Astrocyte of the hippocampus (primary cell): ENCODE data around the gene DHRS4L2.
A peak's percentile ranks its signal among the peaks of the same experiment; 100 is the strongest.
"Not testable (repeated sequence)": the region's sequence is repeated elsewhere in the genome, so short reads cannot be mapped to it uniquely, and the experiment has no call there.

Experiments used
- DNase-seq: peaks from one replicate; pipeline ENCODE4 v3.0.0; 2011; ENCODE audit warnings: low read depth, low spot score

The DHRS4L2 gene

DNA sequence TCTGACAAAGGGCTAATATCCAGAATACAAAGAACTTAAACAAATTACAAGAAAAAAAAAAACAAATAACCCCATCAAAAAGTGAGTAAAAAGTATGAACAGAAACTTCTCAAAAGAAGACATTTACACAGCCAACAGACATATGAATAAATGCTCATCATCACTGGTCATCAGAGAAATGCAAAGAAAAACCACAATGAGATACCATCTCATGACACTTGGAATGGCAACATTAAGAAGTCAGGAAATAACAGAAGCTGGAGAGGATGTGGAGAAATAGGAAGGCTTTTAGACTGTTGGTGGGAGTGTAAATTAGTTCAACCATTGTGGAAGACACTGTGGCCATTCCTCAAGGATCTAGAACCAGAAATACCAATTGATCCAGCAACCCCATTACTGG lies 30.2 kb downstream of the DHRS4L2 start:
- not testable (repeated sequence) for DNase-seq

GRCh38 chr14:24019944-24020343 lies 31.2 kb downstream of the DHRS4L2 start:
- DNase-seq: not testable (repeated sequence)

- DNase-seq: not testable (repeated sequence)
Measured at GRCh38 chr14:24020520-24020919, 31.8 kb downstream of the DHRS4L2 start.

GRCh38 chr14:24024939-24025418 lies 36.2 kb downstream of the DHRS4L2 start:
- DNase-seq: not testable (repeated sequence)

DNA sequence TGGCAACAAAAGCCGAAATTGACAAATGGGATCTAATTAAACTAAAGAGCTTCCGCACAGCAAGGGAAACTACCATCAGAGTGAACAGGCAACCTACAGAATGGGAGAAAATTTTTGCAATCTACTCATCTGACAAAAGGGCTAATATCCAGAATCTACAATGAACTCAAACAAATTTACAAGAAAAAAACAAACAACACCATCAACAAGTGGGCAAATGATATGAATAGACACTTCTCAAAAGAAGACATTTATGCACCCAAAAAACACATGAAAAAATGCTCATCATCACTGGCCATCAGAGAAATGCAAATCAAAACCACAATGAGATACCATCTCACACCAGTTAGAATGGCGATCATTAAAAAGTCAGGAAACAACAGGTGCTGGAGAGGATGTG lies 41.0 kb downstream of the DHRS4L2 start:
- DNase-seq: not testable (repeated sequence)

DNA sequence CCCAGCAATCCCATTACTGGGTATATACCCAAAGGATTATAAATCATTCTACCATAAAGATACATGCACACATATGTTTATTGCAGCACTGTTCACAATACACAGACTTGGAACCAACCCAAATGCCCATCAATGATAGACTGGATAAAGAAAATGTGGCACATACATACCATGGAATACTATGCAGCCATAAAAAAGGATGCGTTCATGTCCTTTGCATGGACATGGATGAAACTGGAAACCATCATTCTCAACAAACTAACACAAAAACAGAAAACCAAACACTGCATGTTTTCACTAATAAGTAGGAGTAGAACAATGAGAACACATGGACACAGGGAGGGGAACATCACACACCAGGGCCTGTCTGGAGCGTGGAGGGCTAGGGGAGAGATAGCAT lies 42.6 kb downstream of the DHRS4L2 start:
- not testable (repeated sequence) for DNase-seq

DNA sequence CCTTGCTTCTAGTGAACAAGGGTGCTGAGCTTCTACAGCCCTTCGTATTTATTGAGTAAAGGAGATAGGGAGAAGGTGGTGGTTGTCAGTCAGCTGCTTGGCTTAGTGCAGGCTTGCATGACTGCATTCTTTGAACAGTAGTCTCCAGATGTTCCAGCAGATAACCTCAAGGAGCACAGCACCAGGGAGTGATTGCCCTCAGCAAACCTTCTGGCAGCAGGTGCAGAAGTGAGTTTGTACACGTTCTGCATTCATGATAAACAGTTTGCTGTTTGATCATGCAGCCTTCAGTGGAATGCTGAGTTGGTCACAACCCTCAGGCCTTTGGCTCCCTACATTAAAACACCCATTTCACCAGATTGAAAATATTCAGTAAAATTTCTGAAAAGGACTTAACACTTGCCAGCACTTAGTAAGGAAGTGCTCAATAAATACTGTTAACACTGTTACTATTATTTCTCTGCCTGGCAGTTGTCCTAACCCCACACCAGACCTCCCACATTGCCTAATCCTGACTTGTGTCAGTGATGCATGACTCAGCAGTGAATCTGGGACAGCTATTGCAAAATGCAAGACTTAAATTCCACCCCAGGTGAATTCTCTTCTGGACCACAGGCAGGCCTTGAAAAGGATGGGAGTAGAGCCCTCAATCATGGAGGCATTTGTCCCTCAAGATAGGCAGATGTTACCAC lies 44.1 kb downstream of the DHRS4L2 start:
- DNase-seq: peak; percentile 49

DNA sequence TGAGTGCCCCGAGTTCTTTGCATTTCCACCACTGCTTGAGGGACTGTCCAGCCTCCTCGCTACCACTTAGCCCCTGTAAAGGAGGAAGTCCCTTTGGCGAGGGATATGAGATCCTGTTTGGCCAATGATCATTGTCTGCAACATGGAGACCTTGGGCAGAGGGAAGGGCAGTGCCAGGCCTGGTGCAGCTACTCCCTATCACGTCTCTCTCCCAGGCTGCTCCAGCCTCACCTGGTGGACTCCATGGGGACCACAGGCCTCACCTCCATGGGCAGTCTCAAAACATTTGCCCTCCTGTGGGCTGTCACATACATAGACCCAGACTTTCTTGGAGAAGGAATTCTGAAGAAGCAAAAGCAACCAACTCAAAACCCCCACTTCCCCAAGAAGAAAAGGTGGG lies 47.0 kb downstream of the DHRS4L2 start:
- DNase-seq: not testable (repeated sequence)

GRCh38 chr14:24036169-24036962 lies 47.6 kb downstream of the DHRS4L2 start:
- peak; percentile 85 for DNase-seq

DNA sequence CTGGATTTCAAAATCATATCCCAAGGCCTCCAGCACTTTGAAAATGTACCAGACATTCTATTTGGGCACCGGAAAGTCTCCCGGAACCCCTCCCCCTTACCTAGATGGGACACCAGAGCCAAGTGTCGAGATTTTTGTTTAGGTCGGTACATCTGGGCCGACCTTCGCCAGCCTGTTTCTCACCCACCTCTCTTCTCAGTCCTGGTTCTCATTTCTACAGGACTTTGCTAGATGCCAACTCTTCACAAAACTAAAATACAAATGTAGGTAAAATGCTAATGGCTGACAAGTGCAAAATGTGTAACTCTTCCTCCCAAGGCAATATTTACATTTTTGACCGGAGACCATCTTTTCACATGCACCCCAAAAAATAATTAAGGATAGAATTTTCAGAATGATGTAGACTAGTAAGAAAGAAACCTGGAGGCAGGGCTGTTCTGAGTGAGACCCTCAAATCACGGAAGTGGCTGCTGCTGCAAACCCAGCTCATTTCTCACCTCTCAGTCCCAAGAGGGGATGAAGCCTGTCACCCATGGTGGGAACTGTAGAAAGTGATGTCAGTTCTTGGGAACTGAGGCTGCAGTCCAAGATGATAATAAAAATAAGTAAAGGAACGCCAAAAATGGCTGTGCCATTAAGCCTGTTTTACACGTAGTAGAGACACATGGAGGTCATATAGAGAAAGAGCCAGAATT lies 48.4 kb downstream of the DHRS4L2 start:
- DNase-seq: not testable (repeated sequence)

- no peak for DNase-seq
Measured at GRCh38 chr14:24037658-24038037, 48.9 kb downstream of the DHRS4L2 start.

DNA sequence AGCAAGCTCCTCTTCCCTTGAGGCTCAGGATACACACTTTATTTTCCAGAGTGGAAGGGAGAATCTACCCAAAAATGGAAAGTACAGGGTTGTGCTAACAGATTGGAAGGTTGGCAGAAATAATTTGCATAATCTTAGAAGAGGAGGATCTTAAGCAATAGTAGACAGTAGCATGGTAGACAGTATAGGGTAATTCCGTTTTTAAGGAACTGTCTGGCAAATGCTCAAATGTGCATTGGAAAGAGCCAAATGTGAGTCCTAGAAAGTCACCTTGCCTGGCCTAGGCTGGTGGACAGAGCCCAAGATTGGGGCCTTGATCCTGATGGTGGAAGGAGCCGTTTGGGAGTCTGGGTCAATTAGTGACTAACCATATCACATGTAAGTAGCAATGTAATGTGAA lies 50.0 kb downstream of the DHRS4L2 start:
- no peak for DNase-seq

- no peak for DNase-seq
Measured at GRCh38 chr14:24040692-24041091, 52.0 kb downstream of the DHRS4L2 start.

DNA sequence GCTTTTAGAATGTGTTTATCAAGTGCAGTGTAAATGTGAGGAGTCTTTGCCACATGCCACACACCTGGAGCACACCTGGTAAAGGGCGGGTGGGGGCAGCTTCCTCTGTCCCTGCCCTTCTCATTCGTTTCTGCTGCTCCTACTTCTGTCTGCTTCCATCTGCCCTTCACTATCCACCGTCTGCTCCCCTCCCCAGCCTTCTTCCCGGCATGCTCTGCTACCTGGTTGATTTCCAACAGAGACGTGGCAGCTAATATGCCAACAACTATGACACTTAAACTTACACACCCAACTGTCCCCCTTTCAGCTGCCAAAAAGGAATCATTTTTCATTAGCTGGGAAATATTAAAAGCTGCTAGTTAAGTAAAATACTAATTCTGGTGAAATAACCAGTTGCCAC lies 54.0 kb downstream of the DHRS4L2 start:
- no peak for DNase-seq

DNA sequence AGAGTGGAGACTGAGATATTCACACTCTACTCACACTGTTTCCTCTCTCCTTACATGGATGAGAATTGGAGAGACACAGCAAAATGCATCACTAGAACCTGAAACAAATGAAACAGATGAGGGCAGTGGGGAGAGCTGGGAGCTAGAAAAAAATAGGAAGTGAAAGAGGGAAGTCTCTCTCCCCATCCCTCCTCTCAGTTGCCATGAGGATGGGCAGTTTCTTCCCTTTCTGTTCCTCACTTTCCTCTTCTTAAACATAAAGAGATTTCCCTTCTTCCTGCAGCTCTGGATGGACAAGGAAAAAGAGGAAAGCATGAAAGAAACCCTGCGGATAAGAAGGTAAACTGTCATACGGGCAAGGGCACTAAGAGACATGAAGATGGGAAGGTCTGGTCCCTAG lies 60.3 kb downstream of the DHRS4L2 start:
- DNase-seq: not testable (repeated sequence)

DNA sequence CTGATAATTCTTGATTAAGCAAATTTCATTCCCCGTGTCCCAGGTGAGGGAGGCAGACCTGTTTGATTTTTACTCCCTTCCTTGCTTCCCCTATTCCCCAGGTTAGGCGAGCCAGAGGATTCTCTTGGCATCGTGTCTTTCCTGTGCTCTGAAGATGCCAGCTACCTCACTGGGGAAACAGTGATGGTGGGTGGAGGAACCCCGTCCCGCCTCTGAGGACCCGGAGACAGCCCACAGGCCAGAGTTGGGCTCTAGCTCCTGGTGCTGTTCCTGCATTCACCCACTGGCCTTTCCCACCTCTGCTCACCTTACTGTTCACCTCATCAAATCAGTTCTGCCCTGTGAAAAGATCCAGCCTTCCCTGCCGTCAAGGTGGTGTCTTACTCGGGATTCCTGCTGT lies 62.0 kb downstream of the DHRS4L2 start:
- not testable (repeated sequence) for DNase-seq

DNA sequence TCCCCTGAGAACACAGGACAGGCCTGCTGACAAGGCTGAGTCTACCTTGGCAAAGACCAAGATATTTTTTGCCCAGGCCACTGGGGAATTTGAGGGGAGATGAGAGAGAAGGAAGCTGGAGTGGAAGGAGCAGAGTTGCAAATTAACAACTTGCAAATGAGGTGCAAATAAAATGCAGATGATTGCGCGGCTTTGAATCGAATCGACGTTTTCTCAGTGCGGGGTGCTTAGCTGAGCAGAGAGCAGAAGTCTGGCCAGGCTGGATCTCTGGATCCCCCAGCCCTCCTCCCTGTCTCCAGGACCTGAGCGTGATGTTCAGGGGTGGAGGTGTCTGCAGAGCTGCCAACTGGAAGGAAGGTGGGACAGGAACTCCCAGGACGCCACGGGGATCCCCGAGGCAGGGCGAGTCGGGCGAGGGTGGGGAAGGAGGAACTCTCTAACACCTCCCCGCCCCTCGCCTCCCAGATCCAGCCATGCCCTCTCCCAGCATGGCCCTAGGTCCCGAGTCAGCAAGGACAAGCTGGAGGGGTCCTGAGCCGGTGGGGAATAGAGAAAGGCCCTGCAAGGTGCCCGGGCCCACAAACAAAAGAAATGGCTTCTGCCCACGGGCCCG lies 62.6 kb downstream of the DHRS4L2 start:
- no peak for DNase-seq

- DNase-seq: peak; percentile 83
Measured at GRCh38 chr14:24051789-24052655, 63.3 kb downstream of the DHRS4L2 start, which contains the start of gene CARMIL3. Gene CARMIL3 (plus strand): TSS chr14:24052009. CDS start chr14:24052154, 145 bp downstream.

DNA sequence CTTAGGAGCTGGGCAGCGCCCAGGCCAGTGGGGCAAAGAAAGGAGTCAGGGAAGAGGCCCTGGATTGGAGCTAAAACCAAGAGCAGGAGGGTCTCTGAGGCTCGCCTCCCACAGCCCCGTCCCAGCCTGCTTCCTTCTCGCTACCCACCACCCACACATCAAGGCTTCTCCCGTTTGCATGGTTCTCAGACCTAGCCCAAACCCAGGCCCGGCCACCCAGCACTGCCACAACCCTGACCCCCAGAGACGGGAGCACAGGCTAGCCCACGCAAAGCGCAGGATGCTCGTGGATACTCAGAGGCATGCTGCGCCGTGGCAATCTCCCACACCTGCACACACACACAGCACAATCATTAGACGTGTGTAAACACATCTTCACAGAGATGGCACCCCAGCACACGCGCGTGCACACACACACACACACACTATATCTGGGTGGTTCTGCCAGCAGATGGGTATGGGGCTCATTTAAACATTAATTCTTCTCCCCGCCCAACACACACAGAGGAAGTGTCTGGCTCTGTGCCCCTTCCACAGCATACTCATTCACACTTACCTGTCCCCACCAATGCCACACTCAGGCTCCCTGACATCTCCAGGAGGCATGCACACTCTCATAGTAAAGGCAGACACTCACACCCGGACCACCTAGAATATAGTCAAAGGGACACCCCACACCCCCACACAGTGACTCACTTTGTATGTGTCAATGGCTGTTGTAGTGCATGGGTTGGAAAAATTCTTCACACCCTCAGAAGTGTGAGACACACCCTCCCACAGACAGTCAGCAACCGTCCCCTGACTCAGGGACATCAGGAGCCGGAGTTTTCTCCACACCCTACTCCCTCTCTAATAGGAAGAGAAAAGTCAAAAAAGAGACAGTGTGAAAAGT lies 64.2 kb downstream of the DHRS4L2 start:
- DNase-seq: no peak
